ENCODE data around the gene NCOA1. TPM values are rescaled to one million over a fixed set of nuclear protein-coding genes. Genes with fewer than 3 reads are reported as not detected.
A peak's percentile ranks its signal among the peaks of the same experiment; 100 is the strongest.

Gene NCOA1
- total and polyA plus RNA-seq, 10 of the 15 experiments (the other 5 are each of a cell fraction or from before 2014, with no cell fraction given) = 1.8 to 35.6 (median 6.1) TPM

DNA sequence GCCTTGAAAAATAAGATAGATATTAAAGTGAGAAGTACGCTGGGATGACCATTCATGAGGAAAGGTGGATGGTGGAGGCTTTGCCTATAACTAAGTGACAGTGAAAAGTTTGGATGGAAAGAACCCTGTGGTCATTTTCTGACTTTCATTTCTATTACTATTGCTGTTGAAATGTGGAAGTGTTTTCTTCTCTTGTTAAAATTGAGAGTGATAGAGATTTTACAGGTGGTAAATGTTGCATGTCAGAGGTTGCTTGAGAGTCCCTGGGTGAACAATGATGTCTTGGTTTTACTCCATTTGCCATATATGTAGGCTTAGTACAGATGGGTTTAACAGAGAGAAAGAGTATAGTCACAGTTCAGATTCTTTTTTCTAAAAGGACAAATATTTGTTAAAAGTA lies 18.4 kb downstream of the NCOA1 start:
- CTCF ChIA-PET = interaction anchor here (0.9 kb wide), 1 partner anchor 14 kb away, joined by 3 read pairs; no protein-coding TSS in a partner anchor
- H3K4me3 ChIP-seq = peak overlapping the region; percentile 58; the same call in 1 of the 2 replicates
- H4K20me1 ChIP-seq (ENCODE audit: control insufficient read depth, insufficient read depth) = no peaks in the 10 kb centered on the region
- SMC1A ChIA-PET (ENCODE audit: uncharacterized antibody, unreplicated experiment) = interaction anchor here (0.9 to 4.8 kb wide), 5 partner anchors 11 to 1719 kb away, joined by 3 to 50 read pairs (median 6); partner anchors contain the start of gene NCOA1
- no TSS peak for BruUV-seq (replicated peaks)
- peak overlapping the region; percentile 72 for H3K4me2 ChIP-seq (ENCODE audit: control insufficient read depth, insufficient read depth)
- FAIRE-seq (peak; percentile 41), ATAC-seq (peak; percentile 94), DNase-seq (ENCODE audit: low read depth, low spot score) (peak; percentile 72)
- in situ Hi-C loops (cut with MboI) = no loop called here
- intact Hi-C loops (cut with micrococcal nuclease; ENCODE audit: unreplicated experiment) = loop anchor here (1.0 to 2.0 kb wide), 2 partner anchors 17 to 67 kb away; no protein-coding TSS in a partner anchor
- POLR2A ChIA-PET = interaction anchor here (0.9 kb wide), 1 partner anchor 70 kb away, joined by 3 read pairs; no protein-coding TSS in a partner anchor
- no peaks in the 10 kb centered on the region for H3K9me3 ChIP-seq (replicated peaks; ENCODE audit: control insufficient read depth, insufficient read depth, low read length)
- H3K27me3 ChIP-seq (replicated peaks in 1 of 2; ENCODE audit: control insufficient read depth in 2 of 2, insufficient read depth in 2 of 2, low read length in 1 of 2) = no peaks in the 10 kb centered on the region
- H3K9ac ChIP-seq (ENCODE audit: control insufficient read depth, insufficient read depth, low read length) = no peak overlapping the region; the same call in 1 of the 2 replicates
- H3K27ac ChIP-seq (ENCODE audit: control insufficient read depth, insufficient read depth) = peak overlapping the region; percentile 84
- no peak overlapping the region for H2AFZ ChIP-seq (ENCODE audit: control insufficient read depth, low read depth, low read length)
- no peaks in the 10 kb centered on the region; a peak in 1 of 4 replicates for H3K36me3 ChIP-seq (ENCODE audit: control insufficient read depth in 2 of 2, insufficient read depth in 2 of 2, low read length in 1 of 2)
- RAD21 ChIA-PET (ENCODE audit: unreplicated experiment) = no interaction called here
- H3K4me1 ChIP-seq (ENCODE audit: control insufficient read depth, insufficient read depth, low read length) = peaks cover 37% of the 10 kb centered on the region
- 4% methylated on average over 1 of the region's 1 CpG for WGBS (ENCODE audit: insufficient coverage, insufficient replicate concordance, low lambda C conversion rate, missing lambda C conversion rate)
- peaks cover 71% of the 10 kb centered on the region for H3K79me2 ChIP-seq (ENCODE audit: control insufficient read depth, insufficient read depth, low read length)
- TF ChIP-seq NFYB (IDR thresholded peaks at IDR 0.05; ENCODE audit: insufficient read depth, low read depth, low read length) = no peak
- peak; percentile 38 for TF ChIP-seq MEF2B (IDR thresholded peaks at IDR 0.05; ENCODE audit: partially characterized antibody, poor library complexity, severe bottlenecking)
- TF ChIP-seq ZNF384 (IDR thresholded peaks at IDR 0.05; ENCODE audit: borderline replicate concordance, low read depth, low read length) = no peak
- TF ChIP-seq SPI1 (IDR thresholded peaks at IDR 0.05; ENCODE audit: borderline replicate concordance, insufficient read depth, low read depth, low read length) = peak; percentile 82
- TF ChIP-seq IRF4 (IDR thresholded peaks at IDR 0.05; ENCODE audit: low read depth, low read length) = peak; percentile 61; the same call in 1 of the 2 replicates
- TF ChIP-seq SMAD5 (IDR thresholded peaks at IDR 0.05; ENCODE audit: low read depth) = no peak
- peak; percentile 60 for TF ChIP-seq IKZF1 (conservative IDR thresholded peaks at IDR 0.05)
- TF ChIP-seq NRF1 (conservative IDR thresholded peaks at IDR 0.05; ENCODE audit: low read depth, low read length) = no peak
- TF ChIP-seq ASH2L (IDR thresholded peaks at IDR 0.05; ENCODE audit: borderline replicate concordance, low read depth) = no peak
- no peak for TF ChIP-seq HDAC2 (IDR thresholded peaks at IDR 0.05)
- TF ChIP-seq, protein P1, sequence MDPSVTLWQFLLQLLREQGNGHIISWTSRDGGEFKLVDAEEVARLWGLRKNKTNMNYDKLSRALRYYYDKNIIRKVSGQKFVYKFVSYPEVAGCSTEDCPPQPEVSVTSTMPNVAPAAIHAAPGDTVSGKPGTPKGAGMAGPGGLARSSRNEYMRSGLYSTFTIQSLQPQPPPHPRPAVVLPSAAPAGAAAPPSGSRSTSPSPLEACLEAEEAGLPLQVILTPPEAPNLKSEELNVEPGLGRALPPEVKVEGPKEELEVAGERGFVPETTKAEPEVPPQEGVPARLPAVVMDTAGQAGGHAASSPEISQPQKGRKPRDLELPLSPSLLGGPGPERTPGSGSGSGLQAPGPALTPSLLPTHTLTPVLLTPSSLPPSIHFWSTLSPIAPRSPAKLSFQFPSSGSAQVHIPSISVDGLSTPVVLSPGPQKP (IDR thresholded peaks at IDR 0.05; ENCODE audit: low read depth, low read length) = no peak
- TF ChIP-seq SP1 (IDR thresholded peaks at IDR 0.05; ENCODE audit: low read depth, low read length) = no peak
- no peak for TF ChIP-seq EED (IDR thresholded peaks at IDR 0.05; ENCODE audit: low read depth)
- no peak for TF ChIP-seq GATAD2B (conservative IDR thresholded peaks at IDR 0.05; ENCODE audit: low read depth)
- no peak for TF ChIP-seq ZBED1 (IDR thresholded peaks at IDR 0.05; ENCODE audit: borderline replicate concordance)
- TF ChIP-seq, protein P2, sequence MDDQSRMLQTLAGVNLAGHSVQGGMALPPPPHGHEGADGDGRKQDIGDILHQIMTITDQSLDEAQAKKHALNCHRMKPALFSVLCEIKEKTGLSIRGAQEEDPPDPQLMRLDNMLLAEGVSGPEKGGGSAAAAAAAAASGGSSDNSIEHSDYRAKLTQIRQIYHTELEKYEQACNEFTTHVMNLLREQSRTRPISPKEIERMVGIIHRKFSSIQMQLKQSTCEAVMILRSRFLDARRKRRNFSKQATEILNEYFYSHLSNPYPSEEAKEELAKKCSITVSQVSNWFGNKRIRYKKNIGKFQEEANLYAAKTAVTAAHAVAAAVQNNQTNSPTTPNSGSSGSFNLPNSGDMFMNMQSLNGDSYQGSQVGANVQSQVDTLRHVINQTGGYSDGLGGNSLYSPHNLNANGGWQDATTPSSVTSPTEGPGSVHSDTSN (IDR thresholded peaks at IDR 0.05; ENCODE audit: insufficient replicate concordance, low read depth, low read length) = peak; percentile 29
- TF ChIP-seq, protein P3, sequence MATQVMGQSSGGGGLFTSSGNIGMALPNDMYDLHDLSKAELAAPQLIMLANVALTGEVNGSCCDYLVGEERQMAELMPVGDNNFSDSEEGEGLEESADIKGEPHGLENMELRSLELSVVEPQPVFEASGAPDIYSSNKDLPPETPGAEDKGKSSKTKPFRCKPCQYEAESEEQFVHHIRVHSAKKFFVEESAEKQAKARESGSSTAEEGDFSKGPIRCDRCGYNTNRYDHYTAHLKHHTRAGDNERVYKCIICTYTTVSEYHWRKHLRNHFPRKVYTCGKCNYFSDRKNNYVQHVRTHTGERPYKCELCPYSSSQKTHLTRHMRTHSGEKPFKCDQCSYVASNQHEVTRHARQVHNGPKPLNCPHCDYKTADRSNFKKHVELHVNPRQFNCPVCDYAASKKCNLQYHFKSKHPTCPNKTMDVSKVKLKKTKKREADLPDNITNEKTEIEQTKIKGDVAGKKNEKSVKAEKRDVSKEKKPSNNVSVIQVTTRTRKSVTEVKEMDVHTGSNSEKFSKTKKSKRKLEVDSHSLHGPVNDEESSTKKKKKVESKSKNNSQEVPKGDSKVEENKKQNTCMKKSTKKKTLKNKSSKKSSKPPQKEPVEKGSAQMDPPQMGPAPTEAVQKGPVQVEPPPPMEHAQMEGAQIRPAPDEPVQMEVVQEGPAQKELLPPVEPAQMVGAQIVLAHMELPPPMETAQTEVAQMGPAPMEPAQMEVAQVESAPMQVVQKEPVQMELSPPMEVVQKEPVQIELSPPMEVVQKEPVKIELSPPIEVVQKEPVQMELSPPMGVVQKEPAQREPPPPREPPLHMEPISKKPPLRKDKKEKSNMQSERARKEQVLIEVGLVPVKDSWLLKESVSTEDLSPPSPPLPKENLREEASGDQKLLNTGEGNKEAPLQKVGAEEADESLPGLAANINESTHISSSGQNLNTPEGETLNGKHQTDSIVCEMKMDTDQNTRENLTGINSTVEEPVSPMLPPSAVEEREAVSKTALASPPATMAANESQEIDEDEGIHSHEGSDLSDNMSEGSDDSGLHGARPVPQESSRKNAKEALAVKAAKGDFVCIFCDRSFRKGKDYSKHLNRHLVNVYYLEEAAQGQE (IDR thresholded peaks at IDR 0.05; ENCODE audit: low read depth, low read length) = no peak

Data from GM12878 (cell line).